Eye (tissue), 1 donor: Measurements from ENCODE around the gene MRM2.

Experiments used
- DNase-seq: peaks from one replicate; pipeline ENCODE4 v3.0.0-alpha.2; 2015

The MRM2 gene

GRCh38 chr7:2245883-2246675 is 4.1 kb upstream of the MRM2 start:
- DNase-seq = no peak

- no peak for DNase-seq
Observed at GRCh38 chr7:2244404-2244995, 2.5 kb upstream of the MRM2 start.

GRCh38 chr7:2243458-2243857 is 1.5 kb upstream of the MRM2 start:
- DNase-seq = no peak

GRCh38 chr7:2242541-2243429 is 780 bp upstream of the MRM2 start:
- no peak for DNase-seq

GRCh38 chr7:2239242-2239641 is 2.8 kb downstream of the MRM2 start:
- no peak for DNase-seq

- no peak for DNase-seq
Observed at GRCh38 chr7:2237109-2237602, 4.8 kb downstream of the MRM2 start.

- no peak for DNase-seq
Observed at GRCh38 chr7:2233926-2234325, 8.1 kb downstream of the MRM2 start.

GRCh38 chr7:2232766-2233520 is 9.1 kb downstream of the MRM2 start, which contains the start of gene MAD1L1:
Gene MAD1L1, minus strand, starts transcription at chr7:2232945. Its CDS starts 2,812 bp downstream, at chr7:2230133.
- peak; percentile 97 for DNase-seq

- DNase-seq = no peak
Observed at GRCh38 chr7:2231992-2232765, 9.8 kb downstream of the MRM2 start.

- DNase-seq = no peak
Observed at GRCh38 chr7:2230882-2231281, 11.1 kb downstream of the MRM2 start.

- DNase-seq = no peak
Observed at GRCh38 chr7:2230226-2230625, 11.8 kb downstream of the MRM2 start.

- DNase-seq = no peak
Observed at GRCh38 chr7:2229467-2229866, 12.5 kb downstream of the MRM2 start.

GRCh38 chr7:2228921-2229320 is 13.1 kb downstream of the MRM2 start:
- DNase-seq = no peak

- no peak for DNase-seq
Observed at GRCh38 chr7:2227699-2228098, 14.3 kb downstream of the MRM2 start.

GRCh38 chr7:2225830-2226229 is 16.2 kb downstream of the MRM2 start:
- no peak for DNase-seq

- no peak for DNase-seq
Observed at GRCh38 chr7:2225336-2225735, 16.7 kb downstream of the MRM2 start.

- no peak for DNase-seq
Observed at GRCh38 chr7:2224934-2225333, 17.1 kb downstream of the MRM2 start.

GRCh38 chr7:2224491-2224928 is 17.5 kb downstream of the MRM2 start:
- DNase-seq = no peak

GRCh38 chr7:2223321-2223720 is 18.7 kb downstream of the MRM2 start:
- DNase-seq = no peak

- no peak for DNase-seq
Observed at GRCh38 chr7:2222516-2222915, 19.5 kb downstream of the MRM2 start.

GRCh38 chr7:2220954-2221353 is 21.1 kb downstream of the MRM2 start:
- DNase-seq = no peak

GRCh38 chr7:2220506-2220905 is 21.5 kb downstream of the MRM2 start:
- no peak for DNase-seq
